Breast epithelium (tissue), 3 donors: ENCODE results near the gene CDC14A.

ENCODE experiments used
- CTCF ChIP-seq, 3 donors: fragments of 450-650 bp; IDR thresholded peaks; one replicate each; pipeline ENCODE4 v1.5.1; 2016 to 2017; ENCODE audit warnings: antibody characterized with exemption in 3 of 3, mild to moderate bottlenecking in 3 of 3, moderate library complexity in 3 of 3
- POLR2AphosphoS5 ChIP-seq, 3 donors: sonication (generic); formaldehyde crosslinking; IDR thresholded peaks; one replicate each; pipeline ENCODE4 v1.6.1; 2017; ENCODE audit warnings: antibody characterized with exemption in 3 of 3

GRCh38 chr1:100394285-100394684, 42.0 kb downstream of the CDC14A start:
- TF ChIP-seq CTCF (IDR thresholded peaks at IDR 0.05) (no peak), POLR2AphosphoS5 (IDR thresholded peaks at IDR 0.05) (no peak)
